HG03460 (cell line): ENCODE measurements around the gene ZDHHC17.
"Not testable (repeated sequence)": the region's sequence is repeated elsewhere in the genome, so short reads cannot be mapped to it uniquely, and the experiment has no call there.

Source experiments
- ATAC-seq: cut with Tn5 transposase; IDR thresholded peaks from one replicate; pipeline ENCODE4 v1.9.1; 2021; ENCODE audit not compliant: unreplicated experiment

The ZDHHC17 gene

GRCh38 chr12:76766161-76766560, 2.2 kb downstream of the ZDHHC17 start:
- ATAC-seq: no peak

GRCh38 chr12:76768576-76768975, 4.7 kb downstream of the ZDHHC17 start:
- no peak for ATAC-seq

- peak; percentile 100 for ATAC-seq
These were observed 13.9 kb downstream of the ZDHHC17 start for GRCh38 chr12:76777765-76778216.

- no peak for ATAC-seq
These were observed 14.4 kb downstream of the ZDHHC17 start for GRCh38 chr12:76778364-76778763.

GRCh38 chr12:76779310-76779709, 15.4 kb downstream of the ZDHHC17 start:
- not testable (repeated sequence) for ATAC-seq

- no peak for ATAC-seq
These were observed 17.4 kb downstream of the ZDHHC17 start for GRCh38 chr12:76781321-76781720.

- ATAC-seq: no peak
These were observed 18.6 kb downstream of the ZDHHC17 start for GRCh38 chr12:76782526-76782925.

GRCh38 chr12:76784600-76785051, 20.7 kb downstream of the ZDHHC17 start:
- no peak for ATAC-seq

GRCh38 chr12:76785407-76785806, 21.5 kb downstream of the ZDHHC17 start:
- ATAC-seq: no peak

- ATAC-seq: no peak
These were observed 23.1 kb downstream of the ZDHHC17 start for GRCh38 chr12:76786986-76787385.

- no peak for ATAC-seq
These were observed 23.8 kb downstream of the ZDHHC17 start for GRCh38 chr12:76787689-76788088.

- no peak for ATAC-seq
These were observed 25.6 kb downstream of the ZDHHC17 start for GRCh38 chr12:76789335-76790050.

- no peak for ATAC-seq
These were observed 26.9 kb downstream of the ZDHHC17 start for GRCh38 chr12:76790564-76791552.

- no peak for ATAC-seq
These were observed 28.9 kb downstream of the ZDHHC17 start for GRCh38 chr12:76792828-76793227.

- no peak for ATAC-seq
These were observed 34.9 kb downstream of the ZDHHC17 start for GRCh38 chr12:76798864-76799263.

GRCh38 chr12:76799362-76799761, 35.4 kb downstream of the ZDHHC17 start:
- no peak for ATAC-seq

- no peak for ATAC-seq
These were observed 38.1 kb downstream of the ZDHHC17 start for GRCh38 chr12:76802060-76802459.

- ATAC-seq: no peak
These were observed 40.6 kb downstream of the ZDHHC17 start for GRCh38 chr12:76804435-76804976.

- no peak for ATAC-seq
These were observed 46.9 kb downstream of the ZDHHC17 start for GRCh38 chr12:76810671-76811419.

- no peak for ATAC-seq
These were observed 48.1 kb downstream of the ZDHHC17 start for GRCh38 chr12:76811976-76812375.

GRCh38 chr12:76813265-76813664, 49.4 kb downstream of the ZDHHC17 start:
- no peak for ATAC-seq
